WTC11 (cell line): ENCODE results near the gene PDE4A.

Source experiments
- ESRRA ChIP-seq: sonication (generic); formaldehyde crosslinking; IDR thresholded peaks from 2 replicates; pipeline ENCODE4 v1.8.1; 2022; ENCODE audit warnings: mild to moderate bottlenecking, missing genetic modification reagents, borderline replicate concordance
- PRDM15 ChIP-seq: sonication (generic); formaldehyde crosslinking; IDR thresholded peaks from 2 replicates; pipeline ENCODE4 v1.8.0; 2022; ENCODE audit warnings: missing genetic modification reagents
- TF ChIP-seq, protein P1 (sequence below): fragments of 200-600 bp; IDR thresholded peaks from 2 replicates; pipeline ENCODE4 v1.8.0; 2022; ENCODE audit warnings: antibody characterized with exemption

DNA sequence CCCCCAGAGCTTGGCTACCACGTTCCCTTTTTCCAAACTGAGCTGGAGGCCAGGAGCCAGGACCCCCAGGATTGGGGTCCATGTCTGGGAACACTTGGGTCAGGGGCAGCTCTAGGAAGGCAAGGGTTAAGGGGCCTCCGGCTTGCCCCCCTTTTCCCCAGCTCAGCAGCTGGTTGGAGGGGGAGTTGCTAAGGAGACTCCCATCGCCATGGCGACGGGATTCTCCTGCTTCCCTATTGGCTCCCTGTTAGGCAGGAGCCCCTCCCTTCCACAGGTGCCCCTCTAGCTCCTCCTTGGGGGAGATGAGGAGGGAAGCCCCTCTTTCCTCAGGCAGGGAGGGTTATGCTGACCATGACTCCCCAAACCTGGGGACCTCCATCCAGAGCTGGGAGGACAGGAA is 33.9 kb downstream of the PDE4A start:
- TF ChIP-seq PRDM15 (no peak), ESRRA (CRISPR knock-in tag) (no peak)
- TF ChIP-seq, protein P1, sequence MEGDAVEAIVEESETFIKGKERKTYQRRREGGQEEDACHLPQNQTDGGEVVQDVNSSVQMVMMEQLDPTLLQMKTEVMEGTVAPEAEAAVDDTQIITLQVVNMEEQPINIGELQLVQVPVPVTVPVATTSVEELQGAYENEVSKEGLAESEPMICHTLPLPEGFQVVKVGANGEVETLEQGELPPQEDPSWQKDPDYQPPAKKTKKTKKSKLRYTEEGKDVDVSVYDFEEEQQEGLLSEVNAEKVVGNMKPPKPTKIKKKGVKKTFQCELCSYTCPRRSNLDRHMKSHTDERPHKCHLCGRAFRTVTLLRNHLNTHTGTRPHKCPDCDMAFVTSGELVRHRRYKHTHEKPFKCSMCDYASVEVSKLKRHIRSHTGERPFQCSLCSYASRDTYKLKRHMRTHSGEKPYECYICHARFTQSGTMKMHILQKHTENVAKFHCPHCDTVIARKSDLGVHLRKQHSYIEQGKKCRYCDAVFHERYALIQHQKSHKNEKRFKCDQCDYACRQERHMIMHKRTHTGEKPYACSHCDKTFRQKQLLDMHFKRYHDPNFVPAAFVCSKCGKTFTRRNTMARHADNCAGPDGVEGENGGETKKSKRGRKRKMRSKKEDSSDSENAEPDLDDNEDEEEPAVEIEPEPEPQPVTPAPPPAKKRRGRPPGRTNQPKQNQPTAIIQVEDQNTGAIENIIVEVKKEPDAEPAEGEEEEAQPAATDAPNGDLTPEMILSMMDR = no peak
